NOMO-1 treated with DMSO at 0.1 percent for 48 hours (cell line): ENCODE data around the gene DPF3.
A peak's percentile ranks its signal among the peaks of the same experiment; 100 is the strongest.

Source experiments
- DNase-seq: peaks from one replicate; lab custom pipeline; 2025; ENCODE audit not compliant: unreplicated experiment; lab: John Stamatoyannopoulos, UW

DPF3 gene

DNA sequence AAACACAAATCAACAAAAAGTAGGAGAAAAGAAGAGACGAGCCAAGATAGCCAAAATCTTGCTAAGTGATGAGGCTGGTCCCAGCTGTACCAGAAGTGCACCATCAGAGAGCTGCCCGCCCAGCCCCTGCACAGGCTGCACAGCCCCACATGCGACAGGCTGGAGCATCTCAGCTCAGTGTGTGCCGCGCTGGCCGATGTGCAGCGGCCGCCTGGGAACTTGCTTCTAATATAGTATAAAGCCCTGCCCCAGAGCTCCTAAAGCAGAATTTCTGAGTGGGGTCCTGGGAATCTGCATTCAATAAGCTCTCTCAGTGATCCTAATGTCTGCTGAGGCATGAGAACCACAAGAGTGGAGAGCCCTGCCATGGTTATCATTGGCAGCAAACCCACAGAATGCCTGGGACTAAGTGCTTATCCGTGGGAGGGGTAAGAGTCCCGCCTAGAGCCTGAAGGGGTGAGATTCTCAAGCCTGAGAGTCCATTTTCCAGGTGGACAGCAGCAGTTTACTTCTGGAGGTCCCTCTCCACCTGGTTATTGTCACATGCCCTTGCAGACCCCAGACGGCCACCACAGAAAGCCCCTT is 171.6 kb downstream of the DPF3 start:
- DNase-seq: no peak

DNA sequence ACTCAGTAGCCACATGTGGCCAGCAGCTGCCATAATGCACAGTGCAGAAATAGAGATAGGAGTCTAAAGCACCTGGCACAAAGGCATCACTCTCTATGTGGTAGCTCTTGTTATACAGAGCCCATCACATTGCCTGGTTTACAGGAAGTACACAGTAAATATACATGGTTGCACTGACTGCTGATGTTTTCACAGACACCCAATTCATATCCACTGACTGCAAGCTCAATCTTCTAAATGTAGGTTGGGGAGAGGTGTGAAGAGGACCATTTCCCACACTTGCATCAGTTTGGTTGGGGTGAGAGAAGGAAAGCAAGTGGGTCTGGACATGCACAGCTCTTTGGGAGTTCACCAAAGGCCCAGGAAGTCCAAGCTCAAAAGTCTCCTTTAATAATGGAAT is 172.8 kb downstream of the DPF3 start:
- no peak for DNase-seq

DNA sequence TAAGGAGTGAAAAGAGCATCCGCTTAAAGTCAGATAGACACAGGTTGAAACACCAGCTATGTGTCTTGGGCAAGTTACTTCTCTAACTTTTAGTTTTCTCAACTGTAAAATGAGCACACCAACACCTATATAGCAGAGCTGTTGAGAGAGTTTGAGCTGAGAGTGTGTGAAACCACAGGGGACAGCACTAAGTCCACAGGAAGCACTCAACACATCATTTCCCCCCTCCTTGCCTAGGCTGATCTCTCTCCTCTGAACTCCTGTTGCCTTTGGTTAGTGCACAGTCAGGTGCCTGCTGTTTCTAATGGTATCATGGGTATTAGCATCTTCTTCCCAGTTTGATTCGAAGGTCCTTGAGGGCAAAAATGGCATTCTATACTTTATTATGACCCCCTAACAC is 176.7 kb downstream of the DPF3 start:
- no peak for DNase-seq

DNA sequence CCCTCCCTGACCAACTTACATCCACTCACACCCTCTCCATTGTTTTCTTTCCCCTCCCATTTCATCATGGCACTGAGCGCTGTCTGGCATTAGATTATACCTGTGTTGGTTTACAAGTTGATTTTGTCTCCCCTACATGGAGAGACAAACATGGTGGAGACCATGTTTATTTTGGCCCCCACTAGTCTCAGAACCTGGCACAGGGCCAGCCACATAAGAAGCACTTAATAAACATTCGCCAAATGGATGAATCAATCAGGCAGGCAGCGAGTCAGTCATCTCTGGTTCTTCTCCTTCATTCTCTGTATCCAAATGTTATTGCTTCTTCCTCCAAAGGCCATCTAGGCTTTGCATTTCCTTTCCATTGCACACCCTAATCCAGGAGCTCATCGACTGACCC is 177.4 kb downstream of the DPF3 start:
- no peak for DNase-seq

DNA sequence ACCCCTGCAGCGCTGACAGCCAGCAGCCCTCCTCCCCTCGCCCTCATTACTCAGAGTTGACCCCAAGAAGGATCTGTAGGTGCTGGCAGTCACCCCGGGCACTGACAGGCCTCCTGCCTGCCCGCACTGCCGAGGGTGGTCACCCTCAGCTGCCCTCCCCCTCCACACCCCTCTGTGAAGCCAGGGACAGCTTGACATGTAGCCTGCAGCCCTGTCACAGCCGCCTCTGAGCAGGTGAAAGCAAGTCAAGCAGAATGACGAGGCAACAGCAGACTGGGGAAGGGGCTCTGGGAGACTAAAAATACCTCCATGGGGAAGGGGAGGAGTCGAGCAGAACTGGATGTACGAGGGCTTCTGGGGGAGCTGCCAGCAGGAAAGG is 178.1 kb downstream of the DPF3 start:
- DNase-seq: no peak

DNA sequence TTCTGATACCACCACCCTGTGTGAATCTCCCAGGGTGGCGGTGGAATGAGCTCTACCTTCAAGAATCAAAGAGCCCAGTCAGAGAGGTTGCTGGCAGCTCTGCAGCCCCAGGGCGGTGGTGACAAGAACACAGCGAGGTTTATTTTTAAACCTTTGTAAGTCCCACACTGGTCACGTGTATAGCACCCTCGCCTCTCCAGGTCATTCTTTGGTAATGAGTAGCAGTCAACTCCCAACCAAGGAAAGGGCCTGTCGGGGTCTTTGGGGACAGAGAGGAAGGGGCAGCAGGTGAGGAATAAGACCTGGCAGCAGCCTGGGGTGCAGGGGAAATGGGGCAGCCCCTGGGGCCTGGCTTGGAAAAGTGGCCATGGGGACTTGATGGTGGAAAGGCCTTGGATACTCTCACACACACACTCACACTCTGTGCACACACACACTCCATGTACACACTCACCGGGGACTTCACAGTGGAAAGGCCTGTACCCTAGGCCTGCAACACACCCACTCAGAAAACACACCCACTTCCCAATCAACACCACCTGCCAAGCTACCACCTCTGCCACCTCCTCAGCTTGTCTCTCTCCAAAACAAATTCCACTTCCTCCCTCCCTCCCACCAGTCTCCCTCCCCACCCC is 178.6 kb downstream of the DPF3 start:
- no peak for DNase-seq

DNA sequence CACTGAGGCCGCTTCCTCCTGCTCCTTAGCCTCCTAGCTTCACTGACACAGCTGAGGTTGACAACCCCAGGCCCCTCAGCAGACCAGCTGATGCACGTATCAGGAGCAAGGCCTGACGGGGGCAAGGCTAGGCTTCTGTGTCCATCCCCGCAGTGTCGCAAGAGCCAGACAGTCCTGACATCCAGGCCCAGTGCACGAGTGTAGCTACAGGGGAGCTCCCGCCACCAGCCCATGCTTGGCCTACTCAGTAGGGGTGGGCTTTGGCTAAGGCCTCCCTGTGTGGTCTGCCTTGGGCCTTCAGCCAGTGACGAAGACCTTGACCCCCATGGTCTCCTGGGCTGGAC is 179.1 kb downstream of the DPF3 start:
- DNase-seq: no peak

DNA sequence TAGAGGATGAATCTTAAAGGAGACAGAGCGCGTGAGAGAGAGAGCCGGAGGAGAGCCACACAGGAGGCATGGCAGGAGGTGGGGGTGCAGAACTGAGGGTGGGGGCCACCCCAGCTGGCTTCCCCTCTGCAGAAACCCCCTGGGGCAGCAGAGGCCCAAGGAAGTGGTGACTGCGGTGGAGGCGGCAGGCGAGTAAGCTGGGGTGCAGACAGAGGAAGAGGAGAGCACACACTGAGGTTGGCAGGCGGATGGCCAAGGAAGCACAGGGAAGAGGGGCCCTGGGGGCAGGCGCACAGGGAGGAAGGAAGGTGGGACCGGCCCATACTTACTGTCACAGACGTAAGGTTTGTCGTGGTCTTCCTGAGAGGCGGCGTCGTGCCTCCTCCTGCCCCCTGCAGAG is 179.8 kb downstream of the DPF3 start:
- no peak for DNase-seq

DNA sequence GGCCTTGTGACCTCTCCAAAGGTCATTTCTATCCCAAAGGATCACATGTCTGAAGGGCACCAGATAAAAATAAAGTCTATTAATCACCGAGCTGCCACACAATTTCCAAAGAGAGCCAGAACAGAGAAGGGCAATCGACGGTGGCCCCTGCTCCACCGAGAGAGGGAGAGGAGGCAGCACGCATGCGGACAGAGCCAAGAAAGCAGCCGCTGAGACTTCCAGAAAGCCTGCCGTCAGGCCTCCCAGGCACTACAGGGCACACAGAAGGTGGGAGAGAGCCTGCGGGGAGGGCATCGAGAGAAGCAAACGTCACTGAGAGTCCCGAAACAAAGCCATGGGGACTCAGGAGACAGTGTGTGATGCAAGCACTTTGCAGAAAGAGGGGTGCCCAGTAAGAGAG is 182.0 kb downstream of the DPF3 start:
- no peak for DNase-seq

DNA sequence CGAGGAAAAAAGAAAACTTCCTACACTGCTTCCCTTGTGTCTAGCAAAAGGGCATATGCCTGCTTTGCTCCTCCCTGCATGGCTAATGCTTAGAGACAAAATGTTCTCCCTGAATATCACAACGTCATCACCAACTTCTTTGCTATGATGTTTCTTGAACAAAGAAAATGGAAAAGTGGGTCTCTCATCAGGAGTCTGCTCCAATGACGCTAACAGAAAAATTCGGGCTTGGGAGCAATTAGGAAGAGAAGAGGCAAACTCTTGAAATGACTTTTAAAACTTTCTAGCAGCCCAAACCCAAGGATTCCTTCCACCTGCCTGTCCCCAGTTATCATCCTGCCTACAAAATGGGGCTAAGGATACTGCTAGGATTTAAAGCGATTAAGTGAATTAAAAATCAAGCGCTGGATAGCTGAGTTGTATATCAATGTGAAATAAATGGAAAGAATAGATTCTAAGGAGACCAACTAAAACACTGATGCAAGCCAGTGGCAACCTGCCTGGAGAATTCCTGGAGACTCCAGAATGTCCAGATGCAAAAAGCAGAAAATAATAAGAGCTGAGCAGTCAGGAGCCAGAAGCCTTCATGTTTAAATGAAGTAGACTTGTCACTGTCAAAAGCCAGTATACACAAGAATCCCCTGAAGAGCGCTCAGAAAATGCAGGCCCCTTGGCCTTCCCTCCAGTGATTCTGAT is 183.8 kb downstream of the DPF3 start:
- no peak for DNase-seq

DNA sequence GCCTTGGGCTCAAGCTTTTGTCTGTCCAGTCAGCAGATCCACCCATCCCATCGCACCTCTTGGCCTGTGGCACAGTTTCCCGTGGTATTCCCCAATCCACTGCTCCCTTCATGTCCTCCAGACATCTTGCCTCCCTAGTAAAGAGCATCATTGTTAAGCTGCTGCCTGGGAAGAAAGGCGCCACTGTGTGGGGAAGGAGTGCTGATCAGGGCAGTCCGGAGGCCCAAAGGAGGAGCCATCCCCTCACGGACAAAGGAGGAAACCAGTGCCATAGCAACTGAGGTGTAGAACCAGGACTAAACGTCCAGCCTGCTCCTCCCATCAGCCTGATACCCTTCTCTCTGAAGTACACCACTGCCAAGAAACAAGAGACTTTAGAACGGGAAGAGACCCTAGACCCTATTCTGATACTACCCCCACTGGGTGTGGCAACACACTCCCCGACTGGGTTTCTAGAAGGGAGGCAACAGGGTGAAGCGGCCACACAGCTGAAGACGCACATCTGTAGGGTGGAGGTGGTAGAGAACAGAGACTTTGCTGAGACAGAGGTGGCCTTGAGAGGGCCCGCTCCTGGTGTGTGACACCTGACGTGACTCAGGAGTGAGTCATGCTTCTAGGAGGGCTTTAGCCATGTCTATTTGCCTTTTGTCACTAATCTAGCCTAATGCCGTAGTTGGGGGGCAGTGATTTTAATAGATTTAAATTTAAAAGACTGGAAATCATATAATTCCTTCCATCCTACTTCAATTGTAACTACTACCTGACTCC is 185.0 kb downstream of the DPF3 start:
- no peak for DNase-seq

DNA sequence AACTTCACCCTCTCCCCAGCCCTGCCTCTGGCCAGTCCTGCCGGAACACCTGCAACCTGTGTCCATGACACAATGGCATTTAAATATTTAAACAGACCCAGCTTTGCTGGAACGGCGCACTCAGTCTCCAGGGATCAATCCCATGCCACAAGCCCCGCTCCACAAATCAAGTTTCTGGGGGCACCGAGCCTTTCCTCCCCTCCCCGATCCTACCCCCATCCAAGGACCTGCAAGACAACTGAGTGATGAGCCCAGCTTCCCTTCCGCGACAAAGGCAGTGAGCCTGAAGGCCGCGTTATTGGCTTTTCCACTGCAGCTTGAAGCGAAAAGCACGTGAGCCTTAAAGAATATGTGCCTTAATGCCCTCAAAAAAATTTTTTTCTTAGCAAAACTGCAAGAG is 185.7 kb downstream of the DPF3 start:
- no peak for DNase-seq

DNA sequence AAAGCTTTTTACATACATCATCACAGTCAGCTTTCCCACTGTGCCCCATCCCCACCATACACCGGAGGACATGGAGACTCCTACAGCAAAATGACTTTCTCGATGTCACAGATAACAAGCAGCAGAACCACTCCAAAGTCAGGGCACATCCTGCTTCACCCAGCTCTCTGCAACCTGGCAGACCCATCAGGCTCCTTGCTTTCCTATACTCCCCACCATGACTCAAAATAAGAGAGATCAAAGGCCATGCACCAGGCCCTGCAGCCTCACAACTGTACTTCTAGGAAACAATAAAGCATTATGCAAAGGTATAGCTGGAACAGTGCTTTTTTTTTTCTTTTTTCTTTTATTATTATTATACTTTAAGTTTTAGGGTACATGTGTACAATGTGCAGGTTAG is 187.4 kb downstream of the DPF3 start:
- no peak for DNase-seq

DNA sequence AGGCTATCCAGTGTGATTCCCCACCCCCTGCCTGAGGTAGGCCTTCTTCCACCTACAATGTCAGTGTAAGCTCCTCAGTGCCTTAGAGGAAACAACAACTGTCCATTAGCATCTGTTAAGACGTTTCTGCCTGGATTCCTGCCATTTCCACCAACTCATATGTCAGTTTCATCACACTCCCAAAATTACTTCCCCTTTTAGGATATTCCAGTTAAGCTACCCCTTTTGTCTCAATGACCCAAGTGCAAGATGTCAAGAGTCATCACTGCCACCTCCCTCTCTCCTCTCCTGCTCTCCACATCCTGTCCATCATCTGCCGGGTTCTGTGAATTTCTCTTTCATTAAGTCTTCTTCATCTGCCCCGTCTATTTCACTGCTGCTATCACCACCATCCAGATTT is 189.4 kb downstream of the DPF3 start:
- DNase-seq: peak; percentile 73

DNA sequence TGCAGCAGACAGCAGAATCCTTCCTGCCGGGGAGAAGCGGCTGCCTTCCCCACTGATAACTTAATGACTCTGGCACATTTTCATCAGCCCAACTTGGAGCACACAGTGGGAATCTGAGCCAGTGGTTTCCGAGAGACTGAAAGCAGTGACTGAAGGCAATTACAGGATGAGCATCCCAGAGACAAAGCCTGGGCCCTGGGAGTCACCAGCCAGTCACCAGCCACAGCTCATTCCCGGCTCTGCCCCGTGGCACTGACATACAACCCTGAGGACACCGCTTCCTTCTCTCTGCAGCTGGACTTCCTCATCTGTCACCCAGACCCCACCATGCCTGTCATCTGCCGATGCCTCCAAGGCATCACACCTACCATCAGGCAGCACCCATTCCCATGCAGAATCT is 192.3 kb downstream of the DPF3 start:
- DNase-seq: no peak

DNA sequence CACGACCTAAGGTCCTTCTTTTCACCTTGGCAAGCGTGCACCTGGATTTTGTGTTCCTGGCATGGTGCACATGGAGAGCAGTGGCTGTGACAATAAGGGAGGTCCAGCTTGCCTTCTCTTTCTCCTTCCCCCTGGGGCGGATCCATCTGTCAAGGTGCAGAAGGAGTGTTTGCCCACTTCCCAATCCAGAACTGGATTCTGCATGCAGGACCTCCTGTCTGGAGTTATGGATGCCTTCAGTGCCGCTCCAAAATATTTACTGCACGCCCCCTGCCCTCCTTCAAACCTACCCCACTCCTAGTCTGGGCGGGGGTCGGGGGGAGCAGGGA is 192.7 kb downstream of the DPF3 start:
- DNase-seq: no peak

DNA sequence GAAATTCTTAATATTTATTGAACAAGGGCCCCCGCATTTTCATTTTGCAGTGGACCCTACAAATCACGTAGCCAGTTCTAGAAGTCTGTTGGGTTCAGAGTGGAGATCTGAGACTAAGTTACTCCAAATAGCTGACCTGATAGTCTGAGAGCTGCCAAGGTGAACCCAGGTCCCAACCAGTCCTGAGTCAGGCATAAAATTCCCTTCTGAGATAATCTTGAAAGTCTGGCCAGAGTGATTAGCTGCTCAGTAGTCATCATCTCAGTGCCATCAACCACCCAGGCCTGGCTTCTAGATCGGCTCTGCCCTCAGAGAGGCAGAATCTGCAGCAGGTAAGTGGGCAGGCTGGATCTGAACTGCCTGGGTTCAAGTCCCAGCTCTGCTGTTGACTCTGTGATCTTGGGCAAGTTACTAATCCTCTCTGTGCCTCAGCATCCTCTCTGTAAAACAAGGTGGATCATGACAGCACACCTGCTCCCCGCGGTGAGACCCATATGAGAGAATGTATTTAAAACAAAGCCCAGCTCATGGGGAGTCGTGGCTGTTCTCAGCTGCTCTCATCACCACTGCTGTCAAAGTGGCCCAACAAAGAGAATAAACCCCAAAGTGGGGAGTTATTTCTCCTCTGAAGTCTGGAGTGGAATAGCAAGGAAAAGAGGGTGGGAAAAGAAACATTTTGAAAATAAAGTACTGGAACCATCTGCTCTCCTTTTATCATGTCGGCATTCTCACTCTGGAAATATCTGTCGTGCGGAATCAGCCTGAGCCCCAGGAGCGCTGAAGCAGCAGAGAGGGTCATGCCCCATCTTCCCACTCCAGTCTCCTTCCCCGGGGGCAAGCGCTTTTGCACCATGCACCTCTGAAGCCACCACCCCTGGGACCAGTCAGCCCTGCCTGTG is 193.3 kb downstream of the DPF3 start:
- no peak for DNase-seq

DNA sequence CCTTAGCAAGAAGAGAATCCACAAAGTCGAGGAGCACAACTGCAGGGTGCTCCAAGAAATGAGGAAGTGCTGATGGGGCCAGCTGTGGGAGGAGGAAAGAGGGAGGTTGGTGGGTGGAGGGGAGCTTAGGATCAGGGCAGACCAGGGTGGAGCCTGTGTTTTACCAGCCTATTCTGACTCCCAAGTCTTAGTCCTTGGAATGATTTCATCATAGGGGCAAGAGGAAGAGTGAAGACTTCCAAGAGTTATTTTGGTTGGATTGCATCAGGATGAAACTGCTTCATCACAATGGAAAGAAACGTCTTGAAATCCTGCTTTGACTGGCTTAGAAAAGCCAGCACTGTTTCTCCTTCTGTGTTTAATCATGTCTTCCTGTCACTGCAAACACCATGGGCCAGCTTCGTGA is 194.0 kb downstream of the DPF3 start:
- peak; percentile 61 for DNase-seq

DNA sequence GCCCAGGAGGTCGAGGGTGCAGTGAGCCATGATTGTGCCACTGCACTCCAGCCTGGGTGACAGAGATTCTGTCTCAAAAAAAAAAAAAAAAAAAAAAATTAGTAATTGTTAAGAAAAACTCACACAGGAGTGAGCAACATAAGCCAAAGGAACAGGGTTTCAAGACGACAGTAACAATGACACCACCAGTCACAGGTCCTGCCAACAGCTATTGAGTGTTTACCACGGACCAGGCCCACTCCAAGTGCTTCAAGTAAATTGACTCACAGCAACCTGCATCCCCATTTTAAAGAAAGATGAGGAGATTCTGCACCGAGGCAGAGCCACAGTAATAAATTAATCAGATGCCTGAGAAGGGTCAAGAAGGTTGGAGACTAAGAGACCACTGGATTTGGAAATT is 194.5 kb downstream of the DPF3 start:
- DNase-seq: no peak

DNA sequence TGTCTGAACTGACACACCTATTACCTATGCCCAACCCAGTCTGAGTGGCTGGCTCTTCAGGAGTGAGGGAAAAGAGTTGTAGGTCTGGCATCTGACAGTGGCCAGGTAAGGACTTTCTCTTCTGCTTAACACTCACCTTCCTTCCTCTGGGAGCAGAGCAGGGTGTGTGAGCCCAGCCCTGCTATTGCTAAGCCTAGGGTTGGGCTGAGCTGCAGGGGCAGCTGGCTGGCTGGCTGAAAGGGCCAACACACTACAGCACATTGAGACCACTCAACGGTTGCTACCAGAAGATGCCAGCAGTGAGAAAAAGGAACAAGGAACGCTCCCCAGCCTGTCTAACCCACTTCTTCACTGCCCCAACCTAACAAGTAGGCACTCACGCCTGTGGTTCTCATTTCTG is 201.2 kb downstream of the DPF3 start:
- DNase-seq: peak; percentile 12

DNA sequence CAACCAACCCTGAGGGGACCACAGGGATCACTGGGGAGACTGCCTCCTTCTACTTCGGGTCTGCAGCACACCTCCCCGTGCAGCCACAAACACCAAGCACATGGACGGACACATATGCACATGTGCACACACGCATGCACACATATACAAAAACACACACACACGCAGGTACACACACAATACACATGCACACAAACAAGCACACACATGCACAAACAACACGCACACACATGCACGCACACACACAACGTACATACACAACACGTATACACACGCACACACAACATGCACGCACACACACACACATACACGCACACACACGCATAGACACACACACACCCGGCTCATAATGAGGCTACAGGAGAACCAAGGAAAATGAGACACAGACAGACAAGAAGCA is 203.6 kb downstream of the DPF3 start:
- DNase-seq: no peak
